Effector CD8-positive, alpha-beta T cell (primary cell): Measurements from ENCODE around the gene MATK.
"Not testable (repeated sequence)": the region's sequence is repeated elsewhere in the genome, so short reads cannot be mapped to it uniquely, and the experiment has no call there.

Source experiments
- DNase-seq: peaks from one replicate; lab custom pipeline; 2025; lab: John Stamatoyannopoulos, UW

The MATK gene

GRCh38 chr19:3816566-3817218, 30.5 kb upstream of the MATK start:
- no peak for DNase-seq

- not testable (repeated sequence) for DNase-seq
Observed at GRCh38 chr19:3816148-3816547, 30.0 kb upstream of the MATK start.

- DNase-seq, result no peak
Observed at GRCh38 chr19:3814648-3815047, 28.5 kb upstream of the MATK start.

GRCh38 chr19:3813473-3814392, 27.6 kb upstream of the MATK start:
- DNase-seq, result no peak

- DNase-seq, result no peak
Observed at GRCh38 chr19:3810708-3811355, 24.7 kb upstream of the MATK start.

GRCh38 chr19:3809881-3810707, 23.9 kb upstream of the MATK start:
- no peak for DNase-seq

GRCh38 chr19:3808420-3809143, 22.4 kb upstream of the MATK start:
- no peak for DNase-seq

GRCh38 chr19:3807574-3808354, 21.6 kb upstream of the MATK start:
- no peak for DNase-seq

- no peak for DNase-seq
Observed at GRCh38 chr19:3807131-3807480, 20.9 kb upstream of the MATK start.

DNA sequence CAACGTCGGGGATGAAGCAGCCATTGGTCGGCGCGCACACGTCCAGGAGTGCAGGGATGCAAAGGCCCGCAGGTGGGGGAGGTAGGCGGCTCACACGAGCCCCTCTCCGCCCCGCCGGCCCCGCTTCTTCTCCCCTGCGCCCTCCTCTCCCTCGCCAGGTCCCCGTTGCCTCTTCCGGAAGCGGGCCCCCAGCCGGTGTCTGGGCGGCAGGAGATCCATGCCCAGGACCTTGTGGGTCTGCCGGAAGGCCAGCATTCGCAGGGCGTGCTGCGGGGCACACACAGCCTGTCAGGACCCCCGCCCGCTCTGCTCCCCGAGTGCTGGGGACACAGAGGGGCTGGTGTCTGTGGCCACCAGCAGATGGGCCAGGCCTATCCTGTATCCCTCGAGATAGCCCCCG, 19.7 kb upstream of the MATK start:
- no peak for DNase-seq

DNA sequence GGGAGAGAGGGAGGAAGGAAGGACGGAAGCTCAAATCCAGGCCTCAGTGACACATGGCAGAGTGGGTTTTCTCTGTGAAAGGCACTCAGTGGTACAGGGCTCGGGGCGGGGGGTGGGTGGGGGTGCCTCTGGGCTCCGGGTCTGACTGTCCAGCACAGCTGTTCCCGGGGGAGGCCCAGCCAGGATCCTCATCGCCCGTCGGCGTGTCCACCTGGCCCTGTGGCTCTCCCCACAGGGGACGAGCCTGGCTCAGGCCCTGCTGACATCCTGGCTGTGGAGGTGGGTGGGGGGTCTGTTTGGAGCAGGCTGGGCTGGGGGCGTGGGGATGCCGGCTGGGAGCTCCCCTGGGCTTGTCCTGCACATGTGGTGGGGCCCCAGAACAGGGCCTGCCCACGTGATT, 18.2 kb upstream of the MATK start:
- no peak for DNase-seq

DNA sequence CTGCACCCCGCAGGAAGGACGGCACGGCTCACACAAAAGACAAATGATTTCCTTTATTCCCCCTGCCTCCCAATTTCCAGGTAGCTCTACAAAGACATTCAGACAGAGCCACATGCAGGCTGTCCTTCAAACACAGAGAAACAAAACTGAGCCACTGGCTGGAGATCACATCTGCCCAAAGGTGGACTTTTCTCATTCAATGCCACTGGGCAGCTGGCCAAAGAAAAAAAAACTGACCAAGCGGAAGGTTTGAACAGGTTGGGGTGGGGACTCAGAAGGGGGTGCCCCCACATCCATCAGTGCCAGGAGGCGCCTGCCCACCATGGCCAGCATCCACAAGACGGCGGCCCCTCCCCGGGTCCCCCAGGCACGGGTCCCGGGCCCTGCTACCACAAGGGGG, 17.8 kb upstream of the MATK start:
- no peak for DNase-seq

DNA sequence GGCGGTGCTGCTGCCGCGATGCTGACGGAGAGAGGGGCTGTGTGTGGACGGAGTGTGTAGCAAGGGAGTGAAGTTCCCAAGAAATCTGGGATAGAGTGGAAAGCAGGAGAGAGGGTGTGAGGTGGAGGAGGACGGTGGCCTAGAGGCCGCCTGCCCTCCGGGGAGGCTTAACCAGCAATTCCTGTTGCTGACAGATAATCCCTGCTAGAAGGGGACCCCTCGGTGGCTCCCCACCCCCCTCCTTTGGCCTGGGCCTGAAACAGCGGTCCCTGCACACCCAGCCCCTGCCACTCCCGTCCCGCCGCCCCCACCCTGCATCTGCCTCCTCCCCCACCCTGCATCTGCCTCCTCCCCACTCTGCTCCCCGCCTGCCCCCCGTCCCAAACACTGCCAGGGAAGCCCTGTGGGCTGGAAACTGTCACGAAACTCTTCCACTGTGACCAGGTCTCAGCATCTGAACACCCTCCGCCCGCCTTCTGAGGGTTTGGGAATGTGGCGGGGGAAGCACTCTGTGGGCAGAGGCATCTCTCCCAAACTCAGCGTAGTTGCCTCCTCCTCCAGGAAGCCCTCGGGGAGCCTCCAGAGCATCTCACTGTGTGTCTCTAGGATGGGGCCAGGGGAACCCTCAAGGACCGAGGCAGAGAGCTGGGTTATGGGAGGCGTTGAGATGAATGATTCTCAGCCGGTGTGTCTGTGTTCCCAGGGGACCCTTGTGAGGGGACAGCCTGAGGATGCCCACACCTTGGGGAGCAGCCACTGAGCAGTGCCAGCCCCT, 17.1 kb upstream of the MATK start:
- DNase-seq, result no peak

DNA sequence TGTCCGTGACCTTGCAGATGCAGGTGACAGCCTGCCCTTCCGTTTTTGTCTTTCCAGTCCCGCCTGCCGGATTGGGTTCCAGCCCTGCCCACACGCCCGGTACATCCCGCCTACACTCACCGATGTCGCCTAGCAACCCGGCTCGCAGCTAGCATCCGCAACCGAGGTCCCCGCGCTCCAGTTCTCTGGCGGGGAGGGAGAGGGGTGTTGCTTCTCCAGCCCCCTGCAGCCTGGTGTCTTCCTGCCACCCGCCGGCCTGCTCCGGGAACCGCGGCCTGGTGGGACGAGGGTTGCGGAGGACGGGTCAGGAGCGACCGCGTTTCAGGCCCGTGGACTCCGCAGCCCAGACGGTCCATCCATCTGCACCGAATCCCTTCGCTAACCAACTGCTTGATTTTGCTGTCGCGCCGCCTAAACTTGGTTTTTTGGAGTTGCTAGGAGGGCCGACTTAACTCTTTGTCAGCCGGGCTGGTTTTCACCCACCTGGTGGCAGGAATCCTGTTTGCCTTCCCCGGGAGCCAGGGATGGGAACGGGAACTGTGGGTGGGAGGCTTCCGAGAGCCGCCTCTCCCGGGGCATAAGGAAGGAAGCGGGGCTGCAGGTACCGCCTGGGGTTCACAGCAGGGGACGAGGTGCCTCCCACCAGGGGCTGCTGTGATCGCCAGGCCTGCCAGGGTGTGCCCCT, 15.4 kb upstream of the MATK start:
- DNase-seq, result peak; percentile 27

- no peak for DNase-seq
Observed at GRCh38 chr19:3800996-3801395, 14.8 kb upstream of the MATK start.

GRCh38 chr19:3798137-3798536, 12.0 kb upstream of the MATK start:
- DNase-seq, result no peak

- DNase-seq, result no peak
Observed at GRCh38 chr19:3796358-3796757, 10.2 kb upstream of the MATK start.

DNA sequence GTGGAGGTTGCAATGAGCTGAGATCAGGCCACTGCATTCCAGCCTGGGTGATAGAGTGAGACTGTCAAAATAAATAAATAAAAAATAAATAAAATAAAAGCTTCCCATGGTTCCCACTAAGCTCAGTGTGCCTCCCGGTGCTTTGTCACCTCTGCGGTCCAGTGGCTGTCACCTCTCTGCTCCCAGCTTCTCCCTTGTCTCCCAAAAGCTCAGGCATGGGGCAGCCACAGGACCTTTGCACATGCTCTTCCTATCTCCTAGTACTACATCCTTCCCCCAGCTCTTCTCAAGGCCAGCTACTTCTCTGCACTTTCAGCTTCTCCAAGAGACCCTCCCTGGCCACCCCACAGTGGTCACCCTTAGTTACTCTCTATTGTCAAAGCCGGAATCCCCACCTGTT, 7.6 kb upstream of the MATK start:
- no peak for DNase-seq

GRCh38 chr19:3792114-3792513, 5.9 kb upstream of the MATK start:
- DNase-seq, result no peak
